K562 (cell line): Measurements from ENCODE around the gene RNF168. TPM values are rescaled to one million over a fixed set of nuclear protein-coding genes. Genes with fewer than 3 reads are reported as not detected.
A peak's percentile ranks its signal among the peaks of the same experiment; 100 is the strongest.

Source experiments
- ATF2 ChIP-seq: sonication (generic); formaldehyde crosslinking; IDR thresholded peaks from 2 replicates; pipeline ENCODE4 v1.8.1; 2022; ENCODE audit warnings: missing genetic modification reagents
- CREB1 ChIP-seq, 2 experiments: sonication (generic) in 1 of 2; formaldehyde crosslinking in 1 of 2; IDR thresholded peaks; 2 replicates each; pipeline versions ENCODE4 v1.6.1 to v1.8.0; 2012 to 2022; ENCODE audit warnings: inconsistent platforms in 1 of 2, mild to moderate bottlenecking in 1 of 2, missing genetic modification reagents in 1 of 2, moderate library complexity in 1 of 2
- DIDO1 ChIP-seq: fragments of 450-650 bp; IDR thresholded peaks from 2 replicates; pipeline ENCODE4 v1.6.1; 2016; ENCODE audit warnings: low read depth, missing biosample characterization, missing genetic modification characterization
- MGA ChIP-seq: fragments of 450-650 bp; IDR thresholded peaks from 2 replicates; pipeline ENCODE4 v1.6.1; 2016; ENCODE audit warnings: mild to moderate bottlenecking, moderate library complexity
- POLR2AphosphoS2 ChIP-seq: IDR thresholded peaks from 2 replicates; pipeline ENCODE4 v1.6.1; 2012; ENCODE audit warnings: low read length, improper control_type of control experiment
- RHOXF2B ChIP-seq: fragments of 250-450 bp; sonication (Bioruptor Pico); conservative IDR thresholded peaks from 2 replicates; pipeline ENCODE4 v1.5.1; 2021
- ZBTB43 ChIP-seq: sonication (generic); formaldehyde crosslinking; IDR thresholded peaks from 2 replicates; pipeline ENCODE4 v1.8.0; 2023; ENCODE audit warnings: mild to moderate bottlenecking, missing genetic modification reagents
- ZFP30 ChIP-seq: fragments of 250-450 bp; sonication (Bioruptor Pico); IDR thresholded peaks from 2 replicates; pipeline ENCODE4 v1.8.0; 2022; ENCODE audit warnings: moderate library complexity, mild to moderate bottlenecking, inconsistent platforms, borderline replicate concordance
- ZNF384 ChIP-seq: IDR thresholded peaks from 2 replicates; pipeline ENCODE4 v1.6.1; 2012; ENCODE audit warnings: low read depth, low read length, improper control_type of control experiment
- polyA plus RNA-seq, 8 experiments: library from polyadenylated mRNA; depleted of rRNA in 4 of 8; stranded (reverse) in 5 of 8; unstranded in 3 of 8; fragments of >200 nt; fragmentation: Nextera tagmentation in 2 of 8; fragmentation: Illumina TruSeq in 1 of 8; extraction: Ambion mirVana in 2 of 8; extraction: Trizol in 1 of 8; gene quantifications; 2 replicates each; pipeline versions ENCODE4 v1.2.1 to v1.2.3, GENCODE V29; 2011 to 2014; ENCODE audit warnings: inconsistent platforms in 1 of 8, missing spikeins in 1 of 8
- total RNA-seq, 7 experiments: library from RNA; depleted of rRNA in 6 of 7; stranded (reverse); fragments of >200 nt in 6 of 7; fragmentation: Illumina TruSeq in 2 of 7; extraction: Trizol in 2 of 7; gene quantifications; 2 replicates each; pipeline versions ENCODE4 v1.2.1 to v1.2.3, GENCODE V29; 2011 to 2021; ENCODE audit warnings: low replicate concordance in 1 of 7

The RNF168 gene
- total and polyA plus RNA-seq, 9 of the 15 experiments (the other 6 are each of a cell fraction or from before 2014, with no cell fraction given) = 6.0 to 32.1 (median 16.6) TPM

GRCh38 chr3:196432137-196432879 is 71.3 kb downstream of the RNF168 start, which contains the start of gene UBXN7 (continued):
- TF ChIP-seq MGA (peak; percentile 52; the same call in 1 of the 2 replicates), ZFP30 (no peak), RHOXF2B (no peak), ZBTB43 (CRISPR knock-in tag) (no peak), ZNF384 (no peak), ATF2 (CRISPR knock-in tag) (no peak), DIDO1 (tag) (no peak), POLR2AphosphoS2 (no peak), CREB1 (IDR thresholded peaks at IDR 0.05) (peak; percentile 35), CREB1 (CRISPR knock-in tag; IDR thresholded peaks at IDR 0.05) (0 out of 2 replicates have a peak, but pooled peaks have one; percentile 63)
